Measurements from ENCODE around the gene ENKUR.

The ENKUR gene

DNA sequence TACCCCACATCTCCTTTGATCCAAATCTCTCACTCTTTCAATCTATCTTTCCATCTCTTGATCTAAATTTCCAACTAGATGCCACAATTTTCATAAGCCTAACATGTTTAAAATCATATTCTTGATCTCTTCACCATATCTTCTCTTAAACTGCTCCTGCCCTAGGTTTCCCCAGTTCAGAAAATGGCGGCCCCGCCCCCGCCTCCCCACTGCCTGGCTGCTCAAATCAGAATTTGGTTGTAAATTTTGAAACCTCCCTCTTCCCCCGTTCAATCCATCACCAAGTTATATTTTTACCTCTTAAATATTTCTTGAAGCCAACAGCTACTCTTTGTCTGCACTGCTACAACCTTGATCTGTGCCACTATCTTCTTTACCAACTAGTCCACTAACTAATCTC is 36.3 kb downstream of the ENKUR start:
- Histone ChIP-seq H4K20me1 (ENCODE audit: insufficient read depth, low read length) (no peaks in the 10 kb centered on the region), H3K4me3 (ENCODE audit: low read depth in 1 of 2, low read length in 2 of 2) (no peak overlapping the region), H3K4me1 (ENCODE audit: insufficient read depth, low read length) (no peaks in the 10 kb centered on the region), H2AFZ (ENCODE audit: low read depth, low read length) (no peak overlapping the region), H3K27ac (ENCODE audit: low read length) (no peak overlapping the region), H3K9ac (ENCODE audit: low read depth, low read length) (no peak overlapping the region), H3K36me3 (ENCODE audit: insufficient read depth, low read length) (no peaks in the 10 kb centered on the region), H3K27me3 (ENCODE audit: insufficient read depth, low read length, poor library complexity) (no peaks in the 10 kb centered on the region), H3K4me2 (ENCODE audit: insufficient read depth, low read length) (no peak overlapping the region), H3K9me3 (ENCODE audit: insufficient read depth, low read length, severe bottlenecking) (no peaks in the 10 kb centered on the region), H3K79me2 (ENCODE audit: insufficient read depth, low read length) (no peaks in the 10 kb centered on the region)
- ATAC-seq (ENCODE audit: insufficient read depth, low read depth) = no peak
- DNase-seq = no peak
- TF ChIP-seq, protein P1, sequence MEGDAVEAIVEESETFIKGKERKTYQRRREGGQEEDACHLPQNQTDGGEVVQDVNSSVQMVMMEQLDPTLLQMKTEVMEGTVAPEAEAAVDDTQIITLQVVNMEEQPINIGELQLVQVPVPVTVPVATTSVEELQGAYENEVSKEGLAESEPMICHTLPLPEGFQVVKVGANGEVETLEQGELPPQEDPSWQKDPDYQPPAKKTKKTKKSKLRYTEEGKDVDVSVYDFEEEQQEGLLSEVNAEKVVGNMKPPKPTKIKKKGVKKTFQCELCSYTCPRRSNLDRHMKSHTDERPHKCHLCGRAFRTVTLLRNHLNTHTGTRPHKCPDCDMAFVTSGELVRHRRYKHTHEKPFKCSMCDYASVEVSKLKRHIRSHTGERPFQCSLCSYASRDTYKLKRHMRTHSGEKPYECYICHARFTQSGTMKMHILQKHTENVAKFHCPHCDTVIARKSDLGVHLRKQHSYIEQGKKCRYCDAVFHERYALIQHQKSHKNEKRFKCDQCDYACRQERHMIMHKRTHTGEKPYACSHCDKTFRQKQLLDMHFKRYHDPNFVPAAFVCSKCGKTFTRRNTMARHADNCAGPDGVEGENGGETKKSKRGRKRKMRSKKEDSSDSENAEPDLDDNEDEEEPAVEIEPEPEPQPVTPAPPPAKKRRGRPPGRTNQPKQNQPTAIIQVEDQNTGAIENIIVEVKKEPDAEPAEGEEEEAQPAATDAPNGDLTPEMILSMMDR (IDR thresholded peaks at IDR 0.05; ENCODE audit: borderline replicate concordance, extremely low read depth, low read length, poor library complexity, severe bottlenecking) = no peak

DNA sequence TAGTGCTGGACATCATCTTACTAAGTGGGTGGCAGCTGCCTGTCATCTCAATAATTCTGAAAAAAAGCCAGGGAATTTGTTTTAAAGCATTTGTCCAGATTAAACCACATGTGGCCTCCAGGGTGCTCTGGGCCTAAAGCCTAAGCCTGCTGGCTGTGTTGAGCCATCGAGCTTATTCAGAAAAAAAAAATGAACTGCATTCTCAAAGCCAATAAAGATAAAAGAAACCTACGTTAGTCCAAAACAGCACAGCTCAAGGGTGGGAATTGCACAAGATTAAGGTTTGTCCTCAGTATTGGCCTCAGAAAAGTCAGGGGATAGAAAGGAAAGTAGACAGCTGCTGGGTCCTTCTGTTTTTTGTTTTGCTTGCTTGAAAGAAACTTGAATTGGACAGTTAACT is 41.0 kb downstream of the ENKUR start:
- no peaks in the 10 kb centered on the region for H3K79me2 ChIP-seq (ENCODE audit: insufficient read depth, low read length)
- DNase-seq = no peak
- no peaks in the 10 kb centered on the region for H4K20me1 ChIP-seq (ENCODE audit: insufficient read depth, low read length)
- no peaks in the 10 kb centered on the region for H3K4me1 ChIP-seq (ENCODE audit: insufficient read depth, low read length)
- no peak overlapping the region for H2AFZ ChIP-seq (ENCODE audit: low read depth, low read length)
- H3K27ac ChIP-seq (ENCODE audit: low read length) = no peak overlapping the region
- no peak overlapping the region for H3K4me3 ChIP-seq (ENCODE audit: low read depth in 1 of 2, low read length in 2 of 2)
- no peaks in the 10 kb centered on the region for H3K36me3 ChIP-seq (ENCODE audit: insufficient read depth, low read length)
- H3K9me3 ChIP-seq (ENCODE audit: insufficient read depth, low read length, severe bottlenecking) = no peaks in the 10 kb centered on the region
- H3K9ac ChIP-seq (ENCODE audit: low read depth, low read length) = no peak overlapping the region
- no peaks in the 10 kb centered on the region for H3K27me3 ChIP-seq (ENCODE audit: insufficient read depth, low read length, poor library complexity)
- no peak overlapping the region for H3K4me2 ChIP-seq (ENCODE audit: insufficient read depth, low read length)
- no peak for ATAC-seq (ENCODE audit: insufficient read depth, low read depth)
- TF ChIP-seq, protein P1 (IDR thresholded peaks at IDR 0.05; ENCODE audit: borderline replicate concordance, extremely low read depth, low read length, poor library complexity, severe bottlenecking) = no peak
- no peak for TF ChIP-seq EZH2 (IDR thresholded peaks at IDR 0.05; ENCODE audit: borderline replicate concordance, low read depth, low read length, severe bottlenecking)

DNA sequence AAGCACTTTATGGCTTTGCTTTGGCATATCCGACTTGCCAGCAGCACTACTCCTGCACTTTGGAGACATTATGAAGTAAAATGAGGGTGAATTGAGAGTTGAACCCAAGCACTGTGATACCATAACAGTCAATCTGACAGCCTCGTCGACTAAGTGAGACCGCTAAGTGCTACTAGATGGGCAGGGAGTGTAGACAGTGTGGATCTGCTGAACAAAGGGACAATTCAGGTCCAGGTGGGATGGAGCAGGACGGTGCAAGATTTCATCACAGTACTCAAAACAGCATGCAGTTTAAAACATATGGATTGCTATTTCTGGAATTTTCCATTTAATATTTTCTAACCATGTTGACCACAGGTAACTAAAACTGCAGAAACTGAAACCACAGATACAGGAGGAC is 42.8 kb downstream of the ENKUR start:
- no peak overlapping the region for H2AFZ ChIP-seq (ENCODE audit: low read depth, low read length)
- ATAC-seq (ENCODE audit: insufficient read depth, low read depth) (no peak), DNase-seq (no peak)
- H3K4me3 ChIP-seq (ENCODE audit: low read depth in 1 of 2, low read length in 2 of 2) = no peak overlapping the region
- no peaks in the 10 kb centered on the region for H3K4me1 ChIP-seq (ENCODE audit: insufficient read depth, low read length)
- TF ChIP-seq EZH2 (IDR thresholded peaks at IDR 0.05; ENCODE audit: borderline replicate concordance, low read depth, low read length, severe bottlenecking) = no peak
- TF ChIP-seq, protein P1 (IDR thresholded peaks at IDR 0.05; ENCODE audit: borderline replicate concordance, extremely low read depth, low read length, poor library complexity, severe bottlenecking) = no peak
- H3K27ac ChIP-seq (ENCODE audit: low read length) = no peak overlapping the region
- H3K27me3 ChIP-seq (ENCODE audit: insufficient read depth, low read length, poor library complexity) = no peaks in the 10 kb centered on the region
- no peaks in the 10 kb centered on the region for H3K79me2 ChIP-seq (ENCODE audit: insufficient read depth, low read length)
- no peaks in the 10 kb centered on the region for H3K9me3 ChIP-seq (ENCODE audit: insufficient read depth, low read length, severe bottlenecking)
- H3K9ac ChIP-seq (ENCODE audit: low read depth, low read length) = no peak overlapping the region
- H4K20me1 ChIP-seq (ENCODE audit: insufficient read depth, low read length) = no peaks in the 10 kb centered on the region
- no peaks in the 10 kb centered on the region for H3K36me3 ChIP-seq (ENCODE audit: insufficient read depth, low read length)
- H3K4me2 ChIP-seq (ENCODE audit: insufficient read depth, low read length) = no peak overlapping the region

DNA sequence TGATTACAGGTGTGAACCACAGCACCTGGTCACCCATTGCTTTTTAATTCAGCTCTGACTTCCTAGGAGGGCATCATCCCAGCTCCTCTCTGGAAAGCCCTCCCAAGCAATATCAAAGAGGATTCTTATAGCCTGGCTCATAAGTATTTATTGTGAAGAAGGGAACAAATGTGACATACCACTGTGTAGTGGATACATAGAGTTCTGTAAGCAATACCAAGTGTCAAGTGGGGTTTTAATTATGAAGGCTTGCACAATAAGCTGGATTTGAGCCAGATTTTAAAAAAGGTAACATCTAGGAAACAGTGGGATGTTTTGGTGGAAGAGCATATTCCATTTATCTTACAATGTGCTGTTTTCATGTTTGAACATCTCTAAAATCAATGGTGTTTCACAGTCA is 44.6 kb downstream of the ENKUR start:
- no peaks in the 10 kb centered on the region for H4K20me1 ChIP-seq (ENCODE audit: insufficient read depth, low read length)
- H3K27ac ChIP-seq (ENCODE audit: low read length) = no peak overlapping the region
- H3K36me3 ChIP-seq (ENCODE audit: insufficient read depth, low read length) = no peaks in the 10 kb centered on the region
- no peaks in the 10 kb centered on the region for H3K27me3 ChIP-seq (ENCODE audit: insufficient read depth, low read length, poor library complexity)
- H2AFZ ChIP-seq (ENCODE audit: low read depth, low read length) = no peak overlapping the region
- ATAC-seq (ENCODE audit: insufficient read depth, low read depth) (no peak), DNase-seq (no peak)
- no peak overlapping the region for H3K9ac ChIP-seq (ENCODE audit: low read depth, low read length)
- no peak overlapping the region for H3K4me3 ChIP-seq (ENCODE audit: low read depth in 1 of 2, low read length in 2 of 2)
- H3K4me1 ChIP-seq (ENCODE audit: insufficient read depth, low read length) = no peaks in the 10 kb centered on the region
- H3K9me3 ChIP-seq (ENCODE audit: insufficient read depth, low read length, severe bottlenecking) = no peaks in the 10 kb centered on the region
- no peak overlapping the region for H3K4me2 ChIP-seq (ENCODE audit: insufficient read depth, low read length)
- TF ChIP-seq EZH2 (IDR thresholded peaks at IDR 0.05; ENCODE audit: borderline replicate concordance, low read depth, low read length, severe bottlenecking) = no peak
- TF ChIP-seq, protein P1 (IDR thresholded peaks at IDR 0.05; ENCODE audit: borderline replicate concordance, extremely low read depth, low read length, poor library complexity, severe bottlenecking) = no peak
- H3K79me2 ChIP-seq (ENCODE audit: insufficient read depth, low read length) = no peaks in the 10 kb centered on the region

All from DND-41 (cell line).